GM21528 (cell line): ENCODE measurements around the gene KBTBD8.

Experiments used
- ATAC-seq: cut with Tn5 transposase; IDR thresholded peaks from one replicate; pipeline ENCODE4 v1.9.1; 2021; ENCODE audit warnings: mild to moderate bottlenecking, moderate library complexity; ENCODE audit not compliant: unreplicated experiment, low FRiP score

The KBTBD8 gene, protein sequence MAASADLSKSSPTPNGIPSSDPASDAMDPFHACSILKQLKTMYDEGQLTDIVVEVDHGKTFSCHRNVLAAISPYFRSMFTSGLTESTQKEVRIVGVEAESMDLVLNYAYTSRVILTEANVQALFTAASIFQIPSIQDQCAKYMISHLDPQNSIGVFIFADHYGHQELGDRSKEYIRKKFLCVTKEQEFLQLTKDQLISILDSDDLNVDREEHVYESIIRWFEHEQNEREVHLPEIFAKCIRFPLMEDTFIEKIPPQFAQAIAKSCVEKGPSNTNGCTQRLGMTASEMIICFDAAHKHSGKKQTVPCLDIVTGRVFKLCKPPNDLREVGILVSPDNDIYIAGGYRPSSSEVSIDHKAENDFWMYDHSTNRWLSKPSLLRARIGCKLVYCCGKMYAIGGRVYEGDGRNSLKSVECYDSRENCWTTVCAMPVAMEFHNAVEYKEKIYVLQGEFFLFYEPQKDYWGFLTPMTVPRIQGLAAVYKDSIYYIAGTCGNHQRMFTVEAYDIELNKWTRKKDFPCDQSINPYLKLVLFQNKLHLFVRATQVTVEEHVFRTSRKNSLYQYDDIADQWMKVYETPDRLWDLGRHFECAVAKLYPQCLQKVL

DNA sequence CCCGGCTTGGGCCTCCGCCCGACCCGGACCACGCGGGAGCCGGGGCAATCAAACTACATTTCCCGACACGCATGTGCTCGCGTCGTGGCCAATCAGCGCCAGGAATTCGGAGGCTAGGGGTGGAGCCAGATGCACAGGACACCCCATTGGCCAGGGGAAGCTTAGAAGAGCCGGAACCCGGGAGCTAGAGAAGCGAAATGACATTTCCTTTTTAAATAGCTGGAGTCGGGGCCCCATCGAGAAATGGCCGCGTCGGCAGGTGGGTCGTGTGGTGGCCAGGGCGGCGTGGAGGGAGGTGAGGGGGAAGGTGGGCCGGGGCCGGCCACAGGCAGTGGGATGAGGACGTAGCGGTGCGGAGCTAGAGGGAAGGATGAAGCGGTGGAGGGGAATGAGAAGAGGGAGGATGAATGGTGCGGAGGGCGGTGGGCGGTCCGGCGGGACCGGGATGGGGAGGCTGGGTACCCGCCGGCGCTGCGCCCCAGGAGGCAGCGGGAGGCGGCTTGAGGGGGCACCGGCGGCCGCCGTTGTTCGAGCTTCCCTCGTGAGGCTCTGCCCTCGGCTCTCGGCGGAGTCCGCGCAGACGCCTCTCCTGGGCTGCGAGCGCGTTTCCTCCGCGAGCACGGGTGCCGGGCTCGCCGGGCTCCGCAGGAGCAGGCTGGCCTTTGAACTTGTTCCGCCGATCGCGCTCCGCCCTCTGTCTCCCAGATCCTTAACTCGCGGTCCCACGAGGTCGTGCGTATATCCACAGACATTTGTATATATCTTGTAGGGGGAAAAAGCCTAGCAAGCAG, at the start of gene KBTBD8:
Gene KBTBD8, plus strand, starts transcription at position 195 of the 791 bp plus-strand sequence. Its CDS starts 49 bp downstream, at position 244.
- ATAC-seq, result peak; percentile 97

GRCh38 chr3:66948838-66949237, 49.3 kb upstream of the KBTBD8 start:
- ATAC-seq, result no peak

DNA sequence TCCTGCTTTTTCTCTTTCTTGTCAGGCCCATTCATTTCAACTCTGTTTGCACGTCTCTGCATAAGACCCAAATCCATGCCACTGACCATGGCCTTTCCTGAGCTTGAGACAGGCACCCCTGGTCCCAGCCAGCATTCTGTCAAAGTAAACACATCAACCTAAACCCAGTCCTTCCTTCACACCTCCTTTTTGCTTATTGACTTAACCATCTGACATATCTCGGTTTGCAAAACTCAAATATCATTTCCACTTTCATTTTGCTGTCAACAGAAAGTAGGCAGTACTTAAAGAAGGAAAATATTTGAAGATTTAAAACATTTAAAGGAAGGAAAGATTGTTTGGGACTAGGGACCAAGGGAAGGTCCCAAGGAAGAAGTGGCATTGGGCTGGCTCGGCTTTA, 48.2 kb upstream of the KBTBD8 start:
- no peak for ATAC-seq

- no peak for ATAC-seq
These were observed 45.8 kb upstream of the KBTBD8 start for GRCh38 chr3:66952357-66952756.

DNA sequence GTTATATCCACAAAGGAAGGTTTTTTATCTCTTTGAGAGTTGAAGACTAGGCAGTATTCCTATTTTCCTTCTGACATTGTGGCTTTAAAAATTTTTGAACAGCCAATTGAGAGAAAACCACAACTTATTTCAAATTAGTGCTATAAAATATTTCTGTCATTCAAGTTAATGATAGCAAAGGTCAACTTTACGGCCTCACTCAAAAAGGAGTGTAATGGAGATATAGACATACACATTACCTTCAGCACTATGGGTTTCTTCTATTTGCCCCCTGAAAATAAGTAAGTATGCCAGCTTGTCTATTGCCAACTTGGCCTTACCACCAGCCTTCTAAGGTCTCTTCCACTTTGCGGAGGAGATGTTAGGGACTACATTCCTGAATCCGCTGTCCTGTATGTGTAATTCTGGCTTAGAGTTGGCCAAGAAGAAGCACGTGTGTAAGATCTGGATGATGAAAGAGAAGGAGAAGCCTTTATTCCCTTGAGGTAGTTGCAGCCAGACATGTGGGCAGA, 44.1 kb upstream of the KBTBD8 start:
- ATAC-seq, result no peak

GRCh38 chr3:66956742-66957141, 41.4 kb upstream of the KBTBD8 start:
- no peak for ATAC-seq

GRCh38 chr3:66957367-66957766, 40.7 kb upstream of the KBTBD8 start:
- no peak for ATAC-seq

GRCh38 chr3:66958067-66958466, 40.0 kb upstream of the KBTBD8 start:
- no peak for ATAC-seq

DNA sequence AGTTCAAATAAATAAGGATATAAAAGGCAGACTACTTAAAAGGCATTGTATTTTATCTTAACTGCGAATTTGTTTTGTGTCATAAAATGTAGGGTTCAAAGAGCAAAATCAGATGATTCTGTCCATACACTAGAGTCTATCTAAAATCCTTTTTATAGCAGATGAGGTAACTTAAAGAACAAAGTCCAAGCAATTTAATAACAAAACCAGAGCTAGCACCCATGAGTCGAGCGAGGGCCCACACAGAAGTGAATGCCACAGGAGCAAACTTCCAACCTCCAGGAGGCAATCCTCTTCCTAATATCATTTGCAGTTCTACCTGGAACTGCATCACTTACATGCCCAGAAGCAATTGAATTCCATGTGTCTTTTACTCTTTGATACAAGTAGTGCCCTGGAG, 35.4 kb upstream of the KBTBD8 start:
- no peak for ATAC-seq

GRCh38 chr3:66971245-66971644, 26.9 kb upstream of the KBTBD8 start:
- no peak for ATAC-seq

DNA sequence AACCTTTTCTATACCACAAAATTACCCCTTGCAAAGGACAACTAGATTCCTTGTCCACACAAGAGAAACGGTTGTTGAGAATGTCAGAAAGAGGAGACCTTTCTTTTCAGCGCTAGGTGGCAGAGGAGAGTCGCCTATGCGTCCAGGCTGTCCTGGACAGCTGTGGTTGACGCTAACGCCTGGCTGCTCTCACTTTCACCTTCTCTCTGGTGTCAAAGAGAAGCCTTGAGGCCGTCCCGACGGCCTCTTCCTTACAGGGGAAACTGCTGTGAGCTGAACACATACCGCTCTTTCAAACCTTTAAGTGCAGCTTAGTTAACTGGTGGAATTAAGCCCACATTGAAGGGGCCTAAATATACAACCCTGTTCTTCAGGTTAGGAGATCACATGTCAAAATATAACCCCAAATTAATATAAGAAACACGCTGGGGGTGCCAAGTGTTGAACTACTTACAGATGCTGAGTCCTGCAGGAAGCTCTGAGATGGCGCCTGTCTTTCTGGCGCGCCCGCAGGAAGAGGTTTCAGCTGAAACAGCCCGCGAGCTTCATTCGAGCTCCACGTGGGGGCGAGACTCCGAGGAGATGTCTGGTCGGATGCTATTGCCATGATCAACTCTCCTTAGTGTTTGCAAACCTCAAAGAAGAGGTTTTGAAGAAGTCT, 26.1 kb upstream of the KBTBD8 start:
- peak; percentile 100 for ATAC-seq

GRCh38 chr3:66980791-66981190, 17.3 kb upstream of the KBTBD8 start:
- no peak for ATAC-seq

- no peak for ATAC-seq
These were observed 15.0 kb upstream of the KBTBD8 start for GRCh38 chr3:66983101-66983500.

DNA sequence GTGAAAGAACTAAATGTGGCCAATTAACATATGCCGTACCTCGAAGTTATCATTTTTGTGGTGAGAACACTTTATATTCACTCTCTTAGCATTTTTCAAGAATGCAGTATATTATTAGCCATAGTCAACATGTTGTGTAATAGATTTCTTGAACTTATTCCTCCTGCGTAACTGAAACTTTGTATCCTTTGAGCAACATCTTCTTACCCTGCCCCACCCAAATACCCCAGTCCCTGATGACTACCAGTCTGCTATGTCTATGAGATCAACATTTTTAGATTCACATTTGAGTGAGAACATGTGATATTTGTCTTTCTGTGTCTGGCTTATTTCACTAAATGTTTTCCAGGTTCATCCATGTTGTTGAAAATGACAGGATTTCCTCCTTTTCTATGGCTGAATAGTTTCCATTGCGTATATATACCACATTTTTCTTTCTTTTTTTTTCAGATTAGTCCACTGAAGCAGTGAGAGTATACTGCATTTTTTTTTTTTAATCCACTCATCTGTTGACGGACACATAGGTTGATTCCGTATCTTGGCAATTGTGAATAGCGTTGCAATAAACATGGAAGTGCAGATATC, 12.7 kb upstream of the KBTBD8 start:
- ATAC-seq, result no peak

DNA sequence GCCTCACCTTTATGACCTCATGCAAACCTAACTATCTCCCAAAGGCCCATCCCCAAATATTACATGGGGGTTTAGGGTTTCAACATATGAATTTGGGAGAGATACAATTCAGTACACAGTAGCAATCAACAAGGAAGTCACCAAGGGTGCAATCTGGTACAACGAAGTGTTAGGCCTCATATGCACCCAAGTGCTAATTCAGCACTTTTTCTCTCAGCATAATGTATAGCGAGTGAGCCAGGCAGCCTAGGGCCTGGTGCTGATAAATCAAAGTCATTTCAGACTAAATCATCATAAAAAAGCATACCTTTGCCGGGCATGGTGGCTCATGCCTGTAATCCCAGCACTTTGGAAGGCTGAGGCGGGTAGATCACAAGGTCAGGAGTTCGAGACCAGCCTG, 11.7 kb upstream of the KBTBD8 start:
- no peak for ATAC-seq

DNA sequence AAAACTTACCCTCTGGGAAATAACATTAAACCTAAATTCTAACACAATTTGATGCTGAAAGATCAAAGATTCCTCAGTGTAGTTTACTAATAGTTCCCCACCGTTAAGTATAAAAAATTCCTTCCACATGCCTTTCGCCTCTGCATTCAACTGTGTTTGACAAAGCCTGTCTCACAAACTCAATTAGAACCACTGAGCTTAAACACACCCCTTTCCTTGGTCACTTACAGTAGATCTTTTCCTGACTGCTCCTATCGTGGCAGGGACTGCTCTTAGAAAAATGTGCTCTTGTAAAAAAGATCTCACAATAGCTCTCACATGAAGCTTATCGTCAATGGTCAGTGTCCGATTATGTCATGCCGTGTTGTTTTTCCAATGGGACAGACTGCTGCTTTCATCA, 8.9 kb upstream of the KBTBD8 start:
- no peak for ATAC-seq

- ATAC-seq, result peak; percentile 75
These were observed 8.0 kb upstream of the KBTBD8 start for GRCh38 chr3:66989860-66990696.

DNA sequence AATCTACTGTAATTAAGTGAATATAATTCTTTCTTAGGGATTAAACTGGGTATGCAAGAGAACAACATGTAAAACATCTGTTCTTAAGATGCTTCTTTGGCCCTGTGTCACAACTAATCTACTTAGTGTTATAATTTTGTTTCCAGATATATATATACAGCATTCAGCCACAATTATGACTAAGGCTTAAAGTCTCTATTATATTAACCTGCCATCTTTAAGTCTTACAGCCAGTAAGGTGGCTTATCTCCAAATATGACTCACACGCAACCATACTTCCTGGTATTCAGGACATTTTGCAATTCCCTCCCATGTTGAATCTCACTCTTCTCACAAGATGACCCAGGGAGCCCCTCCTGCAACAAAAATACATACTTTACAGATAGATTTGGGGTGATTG, 6.6 kb upstream of the KBTBD8 start:
- no peak for ATAC-seq

DNA sequence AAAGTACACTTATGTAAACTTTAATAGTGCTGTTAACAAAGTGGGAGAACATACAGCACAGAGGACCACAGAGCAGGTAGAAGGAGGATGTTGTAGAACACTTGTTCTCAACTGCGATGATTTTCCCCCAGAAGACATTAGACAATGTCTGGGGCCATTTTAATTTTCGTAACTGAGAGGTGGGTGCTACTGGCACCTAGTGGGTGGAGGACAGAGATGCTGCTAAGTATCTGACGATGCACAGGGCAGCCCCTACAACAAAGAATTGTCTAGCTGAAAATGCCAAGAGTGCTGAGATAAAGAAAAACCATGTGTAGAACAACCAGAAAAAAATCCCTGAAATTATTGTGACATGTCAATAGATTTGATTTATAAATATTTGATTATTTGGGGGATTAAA, 5.0 kb upstream of the KBTBD8 start:
- no peak for ATAC-seq
